ENCODE data around the gene HCN2. TPM values are rescaled to one million over a fixed set of nuclear protein-coding genes. Genes with fewer than 3 reads are reported as not detected.
A peak's percentile ranks its signal among the peaks of the same experiment; 100 is the strongest.

The HCN2 gene
- 1 to 10 TPM in 8 of 9 donors, under 1 TPM in 1; 0.74 to 9.1 (median 7.1) TPM for total RNA-seq
- 1 to 10 TPM in 2 of 3 donors, under 1 TPM in 1; 0.98 to 2.5 (median 1.1) TPM for polyA plus RNA-seq
- long read RNA-seq, donor 1, partial matches to known transcripts = 0 of 1 reads
- long read RNA-seq, donor 1, other reads (novel, unspliced or antisense) = 0 of 1 reads
- long read RNA-seq, donor 2, partial matches to known transcripts = 5 of 6 reads
- long read RNA-seq, donor 2, other reads (novel, unspliced or antisense) = 0 of 6 reads
- long read RNA-seq, donor 3 = 0 reads
- long read RNA-seq, donor 4 = 0 reads
- long read RNA-seq, donor 5, partial matches to known transcripts = 0 of 2 reads
- long read RNA-seq, donor 5, other reads (novel, unspliced or antisense) = 1 of 2 reads
- long read RNA-seq, donor 6 = 0 reads
- long read RNA-seq, donor 7 = 0 reads
- long read RNA-seq, donor 8, partial matches to known transcripts = 0 of 1 reads
- long read RNA-seq, donor 8, other reads (novel, unspliced or antisense) = 0 of 1 reads
- long read RNA-seq, donor 9 = 0 reads
- long read RNA-seq, donor 10, partial matches to known transcripts = 0 of 3 reads
- long read RNA-seq, donor 10, other reads (novel, unspliced or antisense) = 0 of 3 reads

DNA sequence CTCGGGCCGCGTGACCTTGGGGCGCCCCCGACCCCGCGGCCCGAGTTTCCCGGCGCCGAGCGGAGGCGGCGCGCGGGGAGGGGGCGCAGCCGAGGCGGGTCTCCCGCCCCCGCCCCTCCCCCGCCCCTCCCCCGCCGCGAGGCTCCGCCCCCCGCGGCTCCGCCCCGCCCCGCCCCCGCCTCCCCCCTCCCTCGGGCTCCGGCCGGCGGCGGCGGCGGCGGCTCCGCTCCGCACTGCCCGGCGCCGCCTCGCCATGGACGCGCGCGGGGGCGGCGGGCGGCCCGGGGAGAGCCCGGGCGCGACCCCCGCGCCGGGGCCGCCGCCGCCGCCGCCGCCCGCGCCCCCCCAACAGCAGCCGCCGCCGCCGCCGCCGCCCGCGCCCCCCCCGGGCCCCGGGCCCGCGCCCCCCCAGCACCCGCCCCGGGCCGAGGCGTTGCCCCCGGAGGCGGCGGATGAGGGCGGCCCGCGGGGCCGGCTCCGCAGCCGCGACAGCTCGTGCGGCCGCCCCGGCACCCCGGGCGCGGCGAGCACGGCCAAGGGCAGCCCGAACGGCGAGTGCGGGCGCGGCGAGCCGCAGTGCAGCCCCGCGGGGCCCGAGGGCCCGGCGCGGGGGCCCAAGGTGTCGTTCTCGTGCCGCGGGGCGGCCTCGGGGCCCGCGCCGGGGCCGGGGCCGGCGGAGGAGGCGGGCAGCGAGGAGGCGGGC lies at the start of gene HCN2:
Gene HCN2, plus strand, starts transcription at position 189 of the 703 bp plus-strand sequence. Its CDS starts 65 bp downstream, at position 254.
- intact Hi-C loops (cut with DNase I) = loop anchor here in 1 of 2 donors (10.0 kb wide), 1 partner anchor 145 kb away; no protein-coding TSS in a partner anchor
- DNase-seq = no peak
- peak within 1 kb of the TSS in 1 of 4 donors; percentile 42 for H3K4me3 ChIP-seq
- peaks cover 21% of the 10 kb centered on the region for H3K27me3 ChIP-seq
- H3K27ac ChIP-seq = peak within 1 kb of the TSS in 1 of 5 donors; percentile 34
- H3K9me3 ChIP-seq (replicated peaks in 1 of 3) = no peaks in the 10 kb centered on the region
- 0 to 1% methylated on average over 34 to 92 of the region's 132 CpGs; no CpG with 5 or more reads in 2 of the 4 donors for WGBS, 4 donors
- TF ChIP-seq, protein P1, sequence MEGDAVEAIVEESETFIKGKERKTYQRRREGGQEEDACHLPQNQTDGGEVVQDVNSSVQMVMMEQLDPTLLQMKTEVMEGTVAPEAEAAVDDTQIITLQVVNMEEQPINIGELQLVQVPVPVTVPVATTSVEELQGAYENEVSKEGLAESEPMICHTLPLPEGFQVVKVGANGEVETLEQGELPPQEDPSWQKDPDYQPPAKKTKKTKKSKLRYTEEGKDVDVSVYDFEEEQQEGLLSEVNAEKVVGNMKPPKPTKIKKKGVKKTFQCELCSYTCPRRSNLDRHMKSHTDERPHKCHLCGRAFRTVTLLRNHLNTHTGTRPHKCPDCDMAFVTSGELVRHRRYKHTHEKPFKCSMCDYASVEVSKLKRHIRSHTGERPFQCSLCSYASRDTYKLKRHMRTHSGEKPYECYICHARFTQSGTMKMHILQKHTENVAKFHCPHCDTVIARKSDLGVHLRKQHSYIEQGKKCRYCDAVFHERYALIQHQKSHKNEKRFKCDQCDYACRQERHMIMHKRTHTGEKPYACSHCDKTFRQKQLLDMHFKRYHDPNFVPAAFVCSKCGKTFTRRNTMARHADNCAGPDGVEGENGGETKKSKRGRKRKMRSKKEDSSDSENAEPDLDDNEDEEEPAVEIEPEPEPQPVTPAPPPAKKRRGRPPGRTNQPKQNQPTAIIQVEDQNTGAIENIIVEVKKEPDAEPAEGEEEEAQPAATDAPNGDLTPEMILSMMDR (IDR thresholded peaks at IDR 0.05) = no peak
- H3K4me1 ChIP-seq (replicated peaks in 1 of 2) = peaks cover 0 to 28% of the 10 kb centered on the region in 2 donors
- H3K36me3 ChIP-seq (replicated peaks in 1 of 2) = no peaks in the 10 kb centered on the region

DNA sequence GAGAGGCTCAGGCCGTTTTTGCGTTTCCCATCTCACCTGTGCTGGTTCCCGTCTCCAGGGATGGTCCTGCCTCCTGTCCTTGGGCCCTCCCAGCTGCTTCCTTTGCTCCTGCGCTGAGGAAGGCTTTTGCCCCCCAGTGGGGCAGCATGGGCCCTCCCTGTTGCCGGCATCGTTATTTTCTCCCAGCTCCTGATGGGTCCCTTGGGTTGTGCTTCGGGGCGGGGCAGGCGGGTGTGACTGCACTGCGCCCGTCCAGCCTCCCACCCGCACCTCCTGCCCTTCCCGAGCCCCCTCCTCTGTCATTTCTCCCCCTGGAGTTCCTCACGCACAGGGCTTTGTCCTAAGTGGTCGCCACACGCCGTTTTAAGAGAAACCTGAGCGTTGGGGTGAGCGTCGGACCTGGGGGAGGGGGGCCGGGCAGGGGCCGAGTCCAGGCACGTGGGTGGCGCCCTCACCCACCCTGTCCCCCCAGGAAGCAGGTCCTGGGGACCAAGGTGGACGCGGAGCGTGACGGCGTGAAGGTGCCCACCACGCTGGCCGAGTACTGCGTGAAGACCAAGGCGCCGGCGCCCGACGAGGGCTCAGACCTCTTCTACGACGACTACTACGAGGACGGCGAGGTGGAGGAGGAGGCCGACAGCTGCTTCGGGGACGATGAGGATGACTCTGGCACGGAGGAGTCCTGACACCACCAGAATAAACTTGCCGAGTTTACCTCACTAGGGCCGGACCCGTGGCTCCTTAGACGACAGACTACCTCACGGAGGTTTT lies 48.6 kb upstream of the HCN2 start:
- intact Hi-C loops (cut with DNase I) = no loop called here
- peaks cover 0 to 50% of the 10 kb centered on the region in 2 donors for H3K36me3 ChIP-seq (replicated peaks in 1 of 2)
- no peak for TF ChIP-seq POLR2A (IDR thresholded peaks at IDR 0.05)
- TF ChIP-seq, protein P1 (IDR thresholded peaks at IDR 0.05) = no peak

DNA sequence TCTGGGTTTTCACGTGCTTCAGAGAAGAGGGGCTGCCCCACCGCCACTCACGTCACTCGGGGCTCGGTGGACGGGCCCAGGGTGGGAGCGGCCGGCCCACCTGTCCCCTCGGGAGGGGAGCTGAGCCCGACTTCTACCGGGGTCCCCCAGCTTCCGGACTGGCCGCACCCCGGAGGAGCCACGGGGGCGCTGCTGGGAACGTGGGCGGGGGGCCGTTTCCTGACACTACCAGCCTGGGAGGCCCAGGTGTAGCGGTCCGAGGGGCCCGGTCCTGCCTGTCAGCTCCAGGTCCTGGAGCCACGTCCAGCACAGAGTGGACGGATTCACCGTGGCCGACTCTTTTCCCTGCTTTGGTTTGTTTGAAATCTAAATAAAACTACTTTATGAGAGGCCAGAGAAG lies 48.0 kb upstream of the HCN2 start:
- H3K36me3 ChIP-seq (replicated peaks in 1 of 2) = peaks cover 0 to 43% of the 10 kb centered on the region in 2 donors
- intact Hi-C loops (cut with DNase I) = no loop called here
- WGBS, 4 donors = 89 to 94% (median 91%) methylated on average over 14 to 26 of the region's 26 CpGs

More for the DNA sequence above, 48.6 kb upstream of the HCN2 start:
- H3K4me1 ChIP-seq (replicated peaks in 1 of 2) = no peaks in the 10 kb centered on the region
- 90 to 94% (median 92%) methylated on average over 43 to 51 of the region's 51 CpGs for WGBS, 4 donors
- H3K4me3 ChIP-seq = no peak overlapping the region
- H3K9me3 ChIP-seq (replicated peaks in 1 of 3) = no peaks in the 10 kb centered on the region
- H3K27ac ChIP-seq = no peak overlapping the region
- H3K27me3 ChIP-seq = no peaks in the 10 kb centered on the region
- no peak for DNase-seq

More for the DNA sequence above, 48.0 kb upstream of the HCN2 start:
- Histone ChIP-seq H3K9me3 (replicated peaks in 1 of 3) (no peaks in the 10 kb centered on the region), H3K27me3 (no peaks in the 10 kb centered on the region), H3K27ac (no peak overlapping the region), H3K4me3 (no peak overlapping the region), H3K4me1 (replicated peaks in 1 of 2) (no peaks in the 10 kb centered on the region)
- TF ChIP-seq, protein P1 (IDR thresholded peaks at IDR 0.05) = no peak
- DNase-seq = no peak
